Esophagus muscularis mucosa (tissue), 4 donors: ENCODE data around the gene TERB1.

Source experiments
- EP300 ChIP-seq: sonication (generic); formaldehyde crosslinking; IDR thresholded peaks from one replicate; pipeline ENCODE4 v1.6.1; 2017; ENCODE audit warnings: antibody characterized with exemption
- POLR2A ChIP-seq: fragments of 450-650 bp; IDR thresholded peaks from one replicate; pipeline ENCODE4 v1.6.1; 2017; ENCODE audit warnings: antibody characterized with exemption, moderate library complexity, mild to moderate bottlenecking, low read depth
- POLR2AphosphoS5 ChIP-seq, 2 donors: sonication (generic); formaldehyde crosslinking; IDR thresholded peaks; one replicate each; pipeline ENCODE4 v1.6.1; 2017; ENCODE audit warnings: antibody characterized with exemption in 2 of 2
- TF ChIP-seq, protein P1 (sequence below), 3 experiments: fragments of 200-600 bp in 2 of 3; fragments of 450-650 bp in 1 of 3; sonication (generic) in 2 of 3; IDR thresholded peaks; one replicate each; pipeline ENCODE4 v1.5.1; 2017 to 2019; ENCODE audit warnings: antibody characterized with exemption in 3 of 3, mild to moderate bottlenecking in 2 of 3, moderate library complexity in 1 of 3

DNA sequence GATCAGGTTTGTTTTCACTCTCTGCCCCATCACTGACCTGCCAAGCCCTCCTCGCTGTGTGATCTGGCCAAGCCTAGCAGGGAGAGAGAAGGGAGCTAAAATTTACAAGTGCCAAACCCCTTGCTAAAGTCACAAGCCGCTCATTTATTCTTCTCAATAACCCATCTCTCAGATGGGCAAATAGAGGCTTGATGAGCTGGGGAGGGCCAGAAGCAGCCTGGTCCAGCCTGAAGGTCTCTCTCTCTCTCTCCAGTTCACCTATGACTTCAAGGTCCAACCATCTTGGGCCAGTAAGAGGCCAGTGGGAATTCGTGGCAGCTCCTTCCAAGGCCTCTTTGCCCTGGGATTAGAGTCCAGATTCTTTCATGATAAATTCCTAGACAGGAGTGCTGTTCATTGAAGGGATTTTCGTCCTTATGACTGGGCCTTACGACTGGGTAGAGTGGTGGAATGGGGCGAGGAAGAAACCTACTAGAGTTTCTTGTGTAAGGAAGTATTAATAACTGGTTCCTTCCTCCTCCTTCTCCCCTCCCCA is 46.2 kb upstream of the TERB1 start:
- TF ChIP-seq EP300: no peak
- TF ChIP-seq, protein P1, sequence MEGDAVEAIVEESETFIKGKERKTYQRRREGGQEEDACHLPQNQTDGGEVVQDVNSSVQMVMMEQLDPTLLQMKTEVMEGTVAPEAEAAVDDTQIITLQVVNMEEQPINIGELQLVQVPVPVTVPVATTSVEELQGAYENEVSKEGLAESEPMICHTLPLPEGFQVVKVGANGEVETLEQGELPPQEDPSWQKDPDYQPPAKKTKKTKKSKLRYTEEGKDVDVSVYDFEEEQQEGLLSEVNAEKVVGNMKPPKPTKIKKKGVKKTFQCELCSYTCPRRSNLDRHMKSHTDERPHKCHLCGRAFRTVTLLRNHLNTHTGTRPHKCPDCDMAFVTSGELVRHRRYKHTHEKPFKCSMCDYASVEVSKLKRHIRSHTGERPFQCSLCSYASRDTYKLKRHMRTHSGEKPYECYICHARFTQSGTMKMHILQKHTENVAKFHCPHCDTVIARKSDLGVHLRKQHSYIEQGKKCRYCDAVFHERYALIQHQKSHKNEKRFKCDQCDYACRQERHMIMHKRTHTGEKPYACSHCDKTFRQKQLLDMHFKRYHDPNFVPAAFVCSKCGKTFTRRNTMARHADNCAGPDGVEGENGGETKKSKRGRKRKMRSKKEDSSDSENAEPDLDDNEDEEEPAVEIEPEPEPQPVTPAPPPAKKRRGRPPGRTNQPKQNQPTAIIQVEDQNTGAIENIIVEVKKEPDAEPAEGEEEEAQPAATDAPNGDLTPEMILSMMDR (IDR thresholded peaks at IDR 0.05): no peak
- no peak for TF ChIP-seq POLR2AphosphoS5 (IDR thresholded peaks at IDR 0.05)
- TF ChIP-seq POLR2A: no peak
